VCaP (cell line): ENCODE data around the gene APOC3.

Source experiments
- H3K27ac ChIP-seq: fragments of 450-650 bp; 2 replicates; pipeline ENCODE4 v1.5.1; 2017
- CTCF ChIP-seq: fragments of 450-650 bp; conservative IDR thresholded peaks from 2 replicates; pipeline ENCODE4 v1.5.1; 2017; ENCODE audit warnings: mild to moderate bottlenecking, moderate library complexity

Gene APOC3

GRCh38 chr11:116871248-116871647, 41.5 kb downstream of the APOC3 start:
- TF ChIP-seq CTCF: no peak
- peak overlapping the region; percentile 80 for H3K27ac ChIP-seq

- TF ChIP-seq CTCF: no peak
These were observed 43.7 kb downstream of the APOC3 start for GRCh38 chr11:116873381-116873780.

GRCh38 chr11:116874251-116874650, 44.5 kb downstream of the APOC3 start:
- TF ChIP-seq CTCF: no peak
- no peak overlapping the region for H3K27ac ChIP-seq

More at GRCh38 chr11:116873381-116873780, 43.7 kb downstream of the APOC3 start:
- H3K27ac ChIP-seq: no peak overlapping the region

GRCh38 chr11:116875194-116875593, 45.5 kb downstream of the APOC3 start:
- H3K27ac ChIP-seq: no peak overlapping the region
- TF ChIP-seq CTCF: no peak

GRCh38 chr11:116876656-116877055, 46.9 kb downstream of the APOC3 start:
- no peak overlapping the region for H3K27ac ChIP-seq
- no peak for TF ChIP-seq CTCF

GRCh38 chr11:116879800-116880625, 50.3 kb downstream of the APOC3 start:
- peak; percentile 93 for TF ChIP-seq CTCF
- no peak overlapping the region for H3K27ac ChIP-seq

GRCh38 chr11:116881143-116881542, 51.4 kb downstream of the APOC3 start:
- no peak for TF ChIP-seq CTCF
- no peak overlapping the region for H3K27ac ChIP-seq
